ENCODE data around the gene MSGN1.
"Not testable (repeated sequence)": the region's sequence is repeated elsewhere in the genome, so short reads cannot be mapped to it uniquely, and the experiment has no call there.

The MSGN1 gene

GRCh38 chr2:17805717-17806363 is 10.4 kb upstream of the MSGN1 start:
- DNase-seq (ENCODE audit: low spot score): no peak

DNA sequence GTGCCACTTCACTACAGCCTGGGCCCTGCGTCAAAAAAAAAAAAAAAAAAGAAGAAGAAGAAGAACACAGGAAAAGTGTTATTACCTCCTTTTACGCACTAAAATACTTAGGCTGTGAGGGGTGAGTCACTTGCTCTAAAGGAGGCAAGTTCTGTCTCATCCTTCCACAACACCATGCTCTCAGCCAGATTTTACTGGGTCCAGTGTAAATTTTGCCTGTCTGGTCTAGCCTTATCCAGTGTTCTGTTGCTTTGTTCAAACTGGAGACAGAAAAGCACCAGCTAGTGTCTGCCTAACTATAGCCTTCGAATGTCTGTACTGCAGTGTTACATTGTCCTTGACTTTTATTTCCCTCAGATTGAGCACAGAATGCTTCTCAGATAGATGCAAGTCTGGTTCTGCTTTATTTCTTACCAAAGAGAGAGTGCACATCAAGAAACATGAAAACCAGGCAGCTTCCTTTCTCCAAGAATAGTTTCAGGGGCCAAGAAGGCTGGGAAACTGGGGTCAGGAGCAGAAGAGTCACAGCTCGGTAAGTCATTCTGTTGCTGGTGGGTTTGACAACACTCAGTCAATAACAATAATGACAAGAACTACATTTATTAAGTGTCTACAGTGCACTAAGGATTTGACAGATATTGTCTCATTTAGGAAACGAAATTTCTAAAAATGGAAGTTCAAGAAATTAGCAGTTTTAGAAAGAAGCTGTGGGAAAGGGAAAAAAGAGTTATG is 3.1 kb upstream of the MSGN1 start:
- no peak for DNase-seq (ENCODE audit: low spot score)

DNA sequence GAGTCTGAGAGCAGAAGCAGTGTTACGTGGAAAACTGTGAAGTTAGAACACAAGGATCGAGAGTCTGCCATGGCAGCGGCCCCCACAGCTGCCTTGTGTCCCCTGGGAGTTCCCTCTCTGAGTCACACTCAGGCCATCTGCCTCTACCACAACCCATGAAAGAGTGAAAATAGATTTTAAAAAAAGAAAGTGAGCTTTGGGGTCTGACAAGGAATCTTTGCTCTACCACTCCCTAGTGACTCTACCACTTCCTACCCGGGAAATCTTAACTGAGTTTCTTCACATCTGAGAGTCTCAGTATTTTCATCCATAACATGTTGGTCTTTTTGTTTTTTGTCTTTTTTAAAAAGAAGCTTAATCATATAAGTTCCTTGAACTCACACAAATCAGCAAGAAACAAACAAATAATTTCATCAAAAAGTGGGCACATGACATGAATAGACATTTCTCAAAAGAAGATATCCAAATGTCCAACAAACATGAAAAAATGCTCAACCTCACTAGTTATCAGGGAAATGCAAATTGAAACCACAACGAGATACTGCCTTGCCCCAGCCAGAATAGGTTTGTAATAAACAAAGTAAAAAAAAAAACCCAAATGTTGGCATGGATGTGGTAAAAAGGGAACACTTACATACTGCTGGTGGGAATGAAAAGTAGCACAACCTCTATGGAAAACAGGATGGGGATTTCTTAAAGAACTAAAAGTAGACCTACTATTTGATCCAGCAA is 2.4 kb upstream of the MSGN1 start:
- no peak for DNase-seq (ENCODE audit: low spot score)

- DNase-seq (ENCODE audit: low spot score): no peak
Observed at GRCh38 chr2:17814601-17815000, 1.7 kb upstream of the MSGN1 start.

- no peak for DNase-seq (ENCODE audit: low spot score)
Observed at GRCh38 chr2:17815468-17816184, 634 bp upstream of the MSGN1 start.

- no peak for DNase-seq (ENCODE audit: low spot score)
Observed at GRCh38 chr2:17818235-17818815, 2.1 kb downstream of the MSGN1 start.

DNA sequence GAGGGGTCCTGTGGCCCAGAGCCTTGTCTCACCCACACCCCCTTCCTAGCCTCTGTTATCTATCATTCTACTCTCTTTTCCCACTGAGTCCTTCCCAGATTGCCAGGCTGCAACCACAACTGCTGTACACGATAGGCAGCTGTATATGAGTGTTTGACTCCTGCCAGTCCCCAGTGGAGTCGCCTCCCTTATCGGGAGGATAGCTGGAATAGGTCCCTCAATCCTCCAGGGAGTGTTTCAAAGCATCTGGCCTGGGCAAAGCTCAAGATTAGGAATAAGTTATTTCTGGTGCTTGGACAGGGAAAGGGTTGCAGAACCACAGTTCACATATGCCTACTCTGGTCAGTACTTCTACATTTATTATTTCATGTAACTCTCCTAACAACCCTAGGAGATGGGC is 4.8 kb downstream of the MSGN1 start:
- no peak for DNase-seq (ENCODE audit: low spot score)

DNA sequence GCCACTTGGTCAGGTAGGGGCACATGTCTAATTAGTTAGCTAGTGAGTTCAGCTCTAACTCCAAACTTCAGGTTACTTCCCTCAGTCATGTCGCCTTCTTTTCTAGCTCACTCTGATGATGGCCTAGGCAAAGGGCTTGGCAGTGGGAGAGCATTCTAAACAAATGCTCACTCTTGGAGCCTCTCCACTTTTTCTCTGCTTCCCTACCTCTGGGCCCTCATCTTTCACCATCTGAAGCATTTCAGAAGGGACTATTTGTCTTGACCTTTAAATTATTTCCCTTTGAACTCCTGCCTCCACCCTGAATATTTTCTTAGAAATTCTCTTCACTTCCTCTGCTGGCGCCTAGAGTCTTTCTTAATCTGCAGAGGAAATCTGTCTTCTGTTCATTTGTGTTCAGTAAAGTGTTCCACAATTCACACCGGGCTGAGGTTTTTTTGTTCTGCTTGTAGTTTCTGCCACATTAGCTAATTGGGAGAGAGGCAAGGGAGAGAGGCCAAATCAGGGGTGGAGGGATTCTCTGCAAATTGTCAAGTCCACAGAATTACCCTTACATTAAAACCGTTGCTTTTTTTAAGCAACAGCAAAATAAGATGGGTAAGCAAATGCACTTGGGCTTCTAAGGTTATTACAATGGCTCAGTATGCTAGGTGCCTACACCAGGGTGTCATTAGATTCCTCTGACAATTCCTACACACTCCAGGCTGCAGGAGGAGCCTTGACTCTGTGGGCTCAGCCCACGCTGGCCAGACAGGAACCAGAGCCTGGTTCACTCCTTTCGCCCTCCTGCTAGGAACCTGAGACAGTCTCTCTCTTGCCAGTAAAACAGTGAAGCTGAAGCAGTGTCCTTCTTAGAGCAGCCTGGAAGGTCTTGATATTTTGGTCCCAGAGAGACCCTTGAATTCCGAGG is 5.5 kb downstream of the MSGN1 start:
- no peak for DNase-seq (ENCODE audit: low spot score)

DNA sequence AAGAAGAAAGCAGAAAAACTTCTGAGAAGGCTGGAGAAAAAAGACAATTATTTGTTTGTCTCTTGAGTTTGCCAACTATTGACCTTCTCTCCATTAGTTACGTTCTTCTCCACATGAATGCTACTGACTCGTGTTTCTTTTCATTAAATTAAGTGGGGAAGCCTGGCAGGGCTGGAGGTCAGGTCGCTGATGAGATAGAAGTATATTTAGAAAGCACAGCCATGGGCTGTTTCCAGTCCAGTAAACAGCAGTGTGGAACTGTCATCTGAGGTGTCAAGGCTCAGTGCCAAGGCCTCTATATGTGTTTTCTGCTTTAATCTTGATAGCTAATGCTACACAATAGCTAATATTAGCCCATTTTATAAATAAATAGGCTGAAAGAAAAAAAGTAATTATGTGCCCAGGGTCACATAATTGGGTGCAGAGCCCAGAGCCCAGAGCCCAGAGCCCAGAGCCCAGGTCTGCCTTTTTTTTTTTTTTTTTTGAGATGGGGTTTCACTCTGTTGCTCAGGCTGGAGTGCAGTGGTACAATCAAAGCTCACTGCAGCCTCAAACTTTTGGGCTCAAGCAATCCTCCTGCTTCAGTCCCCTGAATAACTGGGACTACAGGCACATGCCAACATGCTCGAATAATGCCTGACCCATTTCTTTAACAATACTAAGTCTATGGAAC is 6.3 kb downstream of the MSGN1 start:
- DNase-seq (ENCODE audit: low spot score): no peak

- DNase-seq (ENCODE audit: low spot score): not testable (repeated sequence)
Observed at GRCh38 chr2:17823646-17824045, 7.4 kb downstream of the MSGN1 start.

GRCh38 chr2:17827316-17827715 is 11.1 kb downstream of the MSGN1 start:
- DNase-seq (ENCODE audit: low spot score): no peak

DNA sequence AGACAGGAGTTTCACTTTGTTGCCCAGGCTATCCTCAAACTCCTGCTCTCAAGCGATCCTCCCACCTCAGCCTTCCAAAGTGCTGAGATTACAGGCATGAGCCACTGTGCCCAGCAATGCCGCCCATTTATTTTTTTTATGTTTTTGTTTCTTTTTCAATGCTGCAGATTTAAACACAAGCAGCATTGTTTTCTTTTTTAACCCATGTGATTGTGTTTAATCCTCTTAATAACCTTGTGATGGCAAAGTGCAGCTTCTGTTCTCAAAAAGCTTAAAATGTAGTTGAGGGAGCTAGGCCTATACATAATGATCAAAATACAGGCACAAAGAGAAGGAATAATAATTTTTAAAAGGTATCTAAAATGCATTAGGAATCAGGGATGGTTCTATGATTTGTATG is 11.5 kb downstream of the MSGN1 start:
- no peak for DNase-seq (ENCODE audit: low spot score)

DNA sequence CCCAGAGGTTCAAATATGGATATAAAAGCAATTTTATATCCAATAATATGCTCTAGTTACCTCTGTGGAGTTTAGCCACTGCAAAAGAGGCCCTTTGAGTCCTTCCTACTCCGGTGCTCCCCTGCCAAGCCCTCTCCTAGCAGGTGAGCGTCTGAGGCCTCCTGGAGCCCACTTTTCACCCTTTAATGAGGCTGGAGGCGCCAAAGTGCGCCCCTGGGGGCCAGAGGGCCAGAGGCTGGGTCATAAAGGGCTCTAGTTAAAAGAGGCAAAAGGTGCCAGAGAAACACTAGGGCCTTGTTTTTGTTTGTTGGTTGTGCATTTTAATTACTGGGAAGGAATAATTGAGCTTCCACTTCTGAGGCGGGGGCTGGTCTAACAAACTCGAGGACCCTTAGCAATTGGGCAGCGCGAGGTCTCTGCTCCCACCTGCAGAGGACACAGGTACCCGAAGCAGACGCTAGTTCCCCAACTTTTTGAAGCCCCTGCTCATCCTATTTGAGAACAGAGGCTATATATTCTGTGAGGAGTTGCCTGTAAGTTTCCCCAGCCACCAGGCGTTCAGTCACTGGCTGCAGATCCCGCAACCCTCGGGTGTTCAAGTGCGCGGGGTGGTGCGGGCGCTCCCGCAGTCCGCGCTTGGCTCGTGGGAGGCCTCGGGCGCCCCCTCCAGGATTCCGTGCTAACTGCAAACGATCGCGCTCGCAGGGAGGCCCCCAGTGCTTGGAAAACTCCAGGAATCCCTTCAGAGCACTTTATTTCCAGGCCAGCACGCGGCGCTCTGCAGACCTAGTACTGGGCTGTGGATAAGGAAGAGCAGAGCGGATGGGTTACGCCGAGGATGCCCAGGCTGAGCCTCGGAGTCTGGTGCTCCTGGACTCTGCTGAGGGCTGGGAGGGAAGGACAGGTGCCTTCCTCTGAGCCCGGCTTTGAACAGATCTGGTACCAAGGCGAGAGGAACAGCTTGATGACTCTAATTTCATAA is 14.1 kb downstream of the MSGN1 start:
- peak; percentile 42 for DNase-seq (ENCODE audit: low spot score)

- no peak for DNase-seq (ENCODE audit: low spot score)
Observed at GRCh38 chr2:17835516-17835915, 19.3 kb downstream of the MSGN1 start.

GRCh38 chr2:17839959-17840358 is 23.7 kb downstream of the MSGN1 start:
- DNase-seq (ENCODE audit: low spot score): no peak

DNA sequence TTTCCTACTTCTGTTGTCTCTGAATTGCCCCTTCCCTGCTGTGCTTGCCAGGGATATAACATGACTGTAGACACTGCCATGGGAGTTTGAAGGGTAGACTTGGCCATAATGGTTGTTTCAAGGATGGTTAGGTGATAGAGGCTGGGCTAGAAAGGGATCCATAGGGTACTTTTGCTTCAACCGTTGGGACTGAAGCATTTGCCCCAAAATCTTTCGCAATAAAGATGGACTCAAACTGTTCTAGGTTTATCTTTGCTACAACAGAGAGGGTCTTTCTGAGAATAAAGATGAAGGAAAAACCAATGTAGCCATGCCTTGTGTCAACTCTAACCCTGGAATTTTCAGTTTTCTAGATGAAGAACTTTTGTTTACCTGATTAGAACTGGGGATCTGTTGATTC is 27.2 kb downstream of the MSGN1 start:
- no peak for DNase-seq (ENCODE audit: low spot score)

DNA sequence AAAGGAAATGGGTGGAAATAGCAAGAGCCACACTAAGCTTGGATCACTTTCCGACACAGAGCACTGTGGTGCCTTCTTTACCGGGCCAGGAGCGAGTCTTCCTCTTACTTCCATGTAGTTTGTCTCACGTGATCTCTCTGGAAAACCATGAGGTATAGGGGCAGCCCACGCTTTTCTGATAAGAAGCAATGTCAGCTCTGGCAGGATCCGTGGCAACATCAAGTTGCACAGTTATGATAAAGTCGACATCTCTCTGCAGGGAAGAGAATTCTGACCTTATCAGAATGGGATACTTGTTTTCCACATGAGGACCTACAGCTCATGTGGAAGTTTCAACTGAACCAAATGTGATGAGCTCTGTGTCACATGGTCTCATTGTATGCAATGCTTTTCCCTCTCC is 29.5 kb downstream of the MSGN1 start:
- DNase-seq (ENCODE audit: low spot score): no peak

- DNase-seq (ENCODE audit: low spot score): no peak
Observed at GRCh38 chr2:17846676-17847075, 30.4 kb downstream of the MSGN1 start.

DNA sequence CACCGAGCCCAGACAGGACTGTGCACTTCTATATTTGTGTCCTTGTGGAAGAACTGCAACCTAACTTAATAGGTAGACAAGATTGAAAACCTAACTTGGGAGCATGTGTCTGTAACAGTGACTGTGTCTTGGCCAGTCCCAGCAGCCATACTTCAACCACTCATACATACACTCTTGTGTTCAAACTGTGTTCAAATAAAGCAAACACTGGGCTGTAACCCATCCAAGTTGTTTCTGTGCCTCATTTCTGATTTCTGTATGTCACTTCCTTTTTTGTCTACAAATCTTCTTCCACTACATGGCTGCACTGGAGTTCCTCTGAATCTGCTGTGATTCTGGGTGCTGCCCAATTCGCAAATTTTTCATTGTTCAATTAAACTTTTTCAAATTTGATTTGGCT is 31.0 kb downstream of the MSGN1 start:
- DNase-seq (ENCODE audit: low spot score): no peak
